Left ventricle myocardium superior (tissue), 1 donor: ENCODE data around the gene PDE9A. TPM values are rescaled to one million over a fixed set of nuclear protein-coding genes. Genes with fewer than 3 reads are reported as not detected.

Experiments
- total RNA-seq: library from RNA; stranded (reverse); fragmentation: NEBNext Ultra II Directional; extraction: Animal tissue kit (Norgen Biotek cat#: 25700); gene quantifications from one replicate; pipeline ENCODE4 v1.2.1, GENCODE V29; 2021
- donor health status: DM: no; HTN: yes; CAD: no; lungs with severe emphysema.

PDE9A gene
- total RNA-seq, 1 donor from 2014 or later: 4.1 TPM

Other genes with a start within 250 kb of the PDE9A start
- not detected for gene UBASH3A, start 249.7 kb upstream of the PDE9A start, total RNA-seq
- not detected for gene RSPH1, start 157.4 kb upstream of the PDE9A start, total RNA-seq
- gene SLC37A1, start 139.8 kb upstream of the PDE9A start, total RNA-seq: 4.0 TPM
- 4.8 TPM for gene WDR4, start 225.9 kb downstream of the PDE9A start, total RNA-seq
- 59.3 TPM for gene NDUFV3, start 239.7 kb downstream of the PDE9A start, total RNA-seq